GM18858 (cell line): Measurements from ENCODE around the gene ZNG1C.
"Not testable (repeated sequence)": the region's sequence is repeated elsewhere in the genome, so short reads cannot be mapped to it uniquely, and the experiment has no call there.

Experiments
- ATAC-seq: cut with Tn5 transposase; IDR thresholded peaks from one replicate; pipeline ENCODE4 v1.9.1; 2021; ENCODE audit not compliant: unreplicated experiment

The ZNG1C gene

DNA sequence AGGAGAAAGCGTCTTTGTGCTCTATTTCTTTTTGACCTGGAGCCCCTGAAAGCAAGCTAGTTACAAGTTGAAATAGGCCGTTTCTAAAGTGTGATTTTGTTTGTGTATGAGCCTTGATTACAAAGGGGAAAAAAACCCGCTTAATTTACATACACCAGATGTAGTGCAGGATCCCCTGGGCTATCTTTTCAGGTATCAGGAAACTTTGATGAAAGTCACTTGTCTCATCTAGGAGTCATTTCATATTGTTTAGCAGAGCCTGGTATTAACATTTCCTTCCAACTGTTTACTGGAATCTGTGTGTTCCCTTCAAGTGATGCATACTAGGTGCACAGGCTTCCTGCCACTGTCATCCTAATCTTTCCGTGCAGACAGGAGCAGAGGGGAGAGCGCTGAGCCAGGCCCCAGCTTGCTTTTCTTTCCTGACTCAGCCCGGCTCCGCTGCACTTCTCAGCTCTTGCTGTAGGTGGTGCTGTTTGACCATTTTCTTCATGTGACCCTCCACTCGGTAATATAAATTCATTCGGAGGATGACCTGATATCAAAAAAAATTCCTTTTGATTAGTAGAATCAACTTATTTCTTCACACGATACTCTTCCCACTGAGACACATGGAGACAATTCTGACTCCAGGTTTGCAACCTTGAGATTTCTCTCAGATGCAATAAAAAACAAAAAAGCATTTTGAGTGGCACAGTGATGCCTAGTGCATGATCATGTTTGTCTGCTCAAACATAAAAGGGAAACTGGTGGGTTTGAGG is 100.7 kb downstream of the ZNG1C start:
- ATAC-seq, result peak; percentile 85

DNA sequence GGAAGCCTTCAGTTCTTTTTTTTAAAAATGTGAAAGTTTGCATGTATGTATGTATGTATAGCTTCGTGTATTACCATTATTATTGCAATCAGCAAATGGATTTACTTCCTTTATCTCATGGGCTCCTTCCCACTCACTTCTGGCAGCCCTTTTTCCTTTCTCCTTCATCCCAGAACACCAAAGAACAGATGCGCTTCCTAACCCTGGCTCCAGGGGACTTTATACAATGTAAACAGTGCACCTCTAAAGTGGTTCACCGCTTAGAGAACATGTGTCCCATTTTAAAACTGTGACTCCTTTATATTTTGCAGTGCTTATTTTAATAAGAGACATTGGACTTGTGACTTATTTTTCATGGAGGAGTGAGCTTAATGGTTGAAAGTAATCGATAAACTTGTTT is 101.5 kb downstream of the ZNG1C start:
- not testable (repeated sequence) for ATAC-seq

- ATAC-seq, result not testable (repeated sequence)
Measured at GRCh38 chr9:68343992-68344391, 102.2 kb downstream of the ZNG1C start.
